DND-41 (cell line): ENCODE data around the gene CCL3.

Experiments used
- CTCF ChIP-seq: IDR thresholded peaks from 2 replicates; pipeline ENCODE4 v1.5.1; 2012; ENCODE audit warnings: borderline replicate concordance, low read length, moderate library complexity, mild to moderate bottlenecking; ENCODE audit not compliant: poor library complexity, severe bottlenecking; ENCODE audit errors: extremely low read depth
- EZH2 ChIP-seq: IDR thresholded peaks from 3 replicates; pipeline ENCODE4 v1.6.1; 2012; ENCODE audit warnings: borderline replicate concordance, low read depth, mild to moderate bottlenecking, moderate library complexity, low read length, inconsistent platforms; ENCODE audit not compliant: severe bottlenecking

GRCh38 chr17:36060816-36061215 lies 29.1 kb downstream of the CCL3 start:
- TF ChIP-seq EZH2, result no peak
- no peak for TF ChIP-seq CTCF
